ENCODE measurements around the gene RSRC1. TPM values are rescaled to one million over a fixed set of nuclear protein-coding genes. Genes with fewer than 3 reads are reported as not detected.

The RSRC1 gene
- total and polyA plus RNA-seq, 7 donors, result 14.9 to 60.7 (median 41.0) TPM

- intact Hi-C loops (cut with DNase I), result no loop called here
- no peaks in the 10 kb centered on the region for H3K9me3 ChIP-seq
- H3K27ac ChIP-seq, result no peak overlapping the region
- no peaks in the 10 kb centered on the region for H3K4me1 ChIP-seq
- no peaks in the 10 kb centered on the region for H3K36me3 ChIP-seq
- no peak for DNase-seq
- TF ChIP-seq POLR2AphosphoS5 (IDR thresholded peaks at IDR 0.05) (no peak), EP300 (IDR thresholded peaks at IDR 0.05) (no peak), CTCF (IDR thresholded peaks at IDR 0.05) (no peak), POLR2A (IDR thresholded peaks at IDR 0.05) (no peak)
- H3K27me3 ChIP-seq, result no peaks in the 10 kb centered on the region
- H3K4me3 ChIP-seq, result no peak overlapping the region
Measured at GRCh38 chr3:158447408-158447807, 337.5 kb downstream of the RSRC1 start.

- WGBS, 2 donors, result 48 to 81% methylated on average over 1 of the region's 1 CpG
- Histone ChIP-seq H3K9me3 (no peaks in the 10 kb centered on the region), H3K27me3 (no peaks in the 10 kb centered on the region), H3K4me3 (no peak overlapping the region), H3K4me1 (no peaks in the 10 kb centered on the region), H3K27ac (no peak overlapping the region), H3K36me3 (no peaks in the 10 kb centered on the region)
- DNase-seq, result no peak
- TF ChIP-seq CTCF (IDR thresholded peaks at IDR 0.05) (no peak), EP300 (IDR thresholded peaks at IDR 0.05) (no peak), POLR2A (IDR thresholded peaks at IDR 0.05) (no peak), POLR2AphosphoS5 (IDR thresholded peaks at IDR 0.05) (no peak)
- intact Hi-C loops (cut with DNase I), result no loop called here
Measured at GRCh38 chr3:158451405-158452055, 341.6 kb downstream of the RSRC1 start.

GRCh38 chr3:158452334-158452733 is 342.4 kb downstream of the RSRC1 start:
- intact Hi-C loops (cut with DNase I), result no loop called here
- TF ChIP-seq EP300 (IDR thresholded peaks at IDR 0.05), result no peak
- no peak for TF ChIP-seq POLR2A (IDR thresholded peaks at IDR 0.05)
- no peak for TF ChIP-seq CTCF (IDR thresholded peaks at IDR 0.05)
- TF ChIP-seq POLR2AphosphoS5 (IDR thresholded peaks at IDR 0.05), result no peak
- H3K27me3 ChIP-seq, result no peaks in the 10 kb centered on the region
- H3K4me3 ChIP-seq, result no peak overlapping the region
- H3K4me1 ChIP-seq, result no peaks in the 10 kb centered on the region
- H3K27ac ChIP-seq, result no peak overlapping the region
- DNase-seq, result no peak
- no peaks in the 10 kb centered on the region for H3K9me3 ChIP-seq
- H3K36me3 ChIP-seq, result no peaks in the 10 kb centered on the region

- Histone ChIP-seq H3K27me3 (no peaks in the 10 kb centered on the region), H3K9me3 (no peaks in the 10 kb centered on the region), H3K36me3 (no peaks in the 10 kb centered on the region), H3K4me1 (no peaks in the 10 kb centered on the region), H3K27ac (no peak overlapping the region), H3K4me3 (no peak overlapping the region)
- WGBS, 2 donors, result 96 to 100% methylated on average over 2 of the region's 2 CpGs
- no peak for DNase-seq
- intact Hi-C loops (cut with DNase I), result no loop called here
- TF ChIP-seq POLR2A (IDR thresholded peaks at IDR 0.05), result no peak
- TF ChIP-seq CTCF (IDR thresholded peaks at IDR 0.05), result no peak
- no peak for TF ChIP-seq EP300 (IDR thresholded peaks at IDR 0.05)
- no peak for TF ChIP-seq POLR2AphosphoS5 (IDR thresholded peaks at IDR 0.05)
Measured at GRCh38 chr3:158453004-158453403, 343.1 kb downstream of the RSRC1 start.

GRCh38 chr3:158453865-158454264 is 344.0 kb downstream of the RSRC1 start:
- DNase-seq, result no peak
- intact Hi-C loops (cut with DNase I), result no loop called here
- H3K36me3 ChIP-seq, result no peaks in the 10 kb centered on the region
- no peak for TF ChIP-seq POLR2AphosphoS5 (IDR thresholded peaks at IDR 0.05)
- TF ChIP-seq CTCF (IDR thresholded peaks at IDR 0.05), result no peak
- no peak for TF ChIP-seq POLR2A (IDR thresholded peaks at IDR 0.05)
- TF ChIP-seq EP300 (IDR thresholded peaks at IDR 0.05), result no peak
- H3K27ac ChIP-seq, result no peak overlapping the region
- H3K9me3 ChIP-seq, result no peaks in the 10 kb centered on the region
- H3K4me3 ChIP-seq, result no peak overlapping the region
- no peaks in the 10 kb centered on the region for H3K4me1 ChIP-seq
- H3K27me3 ChIP-seq, result no peaks in the 10 kb centered on the region

Data from sigmoid colon (tissue), 7 donors.